ENCODE measurements around the gene SMOC1.

DNA sequence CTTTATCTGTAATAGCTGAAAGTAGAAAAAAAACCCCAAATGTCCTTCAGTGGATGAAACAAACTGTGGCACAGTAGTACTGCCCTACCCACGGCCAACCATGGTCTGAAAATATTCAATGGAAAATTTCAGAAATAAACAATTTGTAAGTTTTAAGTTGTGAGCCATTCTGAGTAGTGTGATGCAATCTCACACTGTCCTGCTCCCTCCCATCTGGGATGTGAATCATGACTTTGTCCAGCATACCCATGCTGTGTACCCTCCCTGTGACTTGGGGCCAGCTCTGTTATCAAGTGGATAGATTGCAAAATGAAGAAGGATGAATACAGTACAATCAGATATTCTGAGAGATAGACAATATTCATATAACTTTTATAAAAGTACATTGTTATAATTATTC lies 106.2 kb downstream of the SMOC1 start:
- TF ChIP-seq, protein P1, sequence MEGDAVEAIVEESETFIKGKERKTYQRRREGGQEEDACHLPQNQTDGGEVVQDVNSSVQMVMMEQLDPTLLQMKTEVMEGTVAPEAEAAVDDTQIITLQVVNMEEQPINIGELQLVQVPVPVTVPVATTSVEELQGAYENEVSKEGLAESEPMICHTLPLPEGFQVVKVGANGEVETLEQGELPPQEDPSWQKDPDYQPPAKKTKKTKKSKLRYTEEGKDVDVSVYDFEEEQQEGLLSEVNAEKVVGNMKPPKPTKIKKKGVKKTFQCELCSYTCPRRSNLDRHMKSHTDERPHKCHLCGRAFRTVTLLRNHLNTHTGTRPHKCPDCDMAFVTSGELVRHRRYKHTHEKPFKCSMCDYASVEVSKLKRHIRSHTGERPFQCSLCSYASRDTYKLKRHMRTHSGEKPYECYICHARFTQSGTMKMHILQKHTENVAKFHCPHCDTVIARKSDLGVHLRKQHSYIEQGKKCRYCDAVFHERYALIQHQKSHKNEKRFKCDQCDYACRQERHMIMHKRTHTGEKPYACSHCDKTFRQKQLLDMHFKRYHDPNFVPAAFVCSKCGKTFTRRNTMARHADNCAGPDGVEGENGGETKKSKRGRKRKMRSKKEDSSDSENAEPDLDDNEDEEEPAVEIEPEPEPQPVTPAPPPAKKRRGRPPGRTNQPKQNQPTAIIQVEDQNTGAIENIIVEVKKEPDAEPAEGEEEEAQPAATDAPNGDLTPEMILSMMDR (IDR thresholded peaks at IDR 0.05), result no peak
- TF ChIP-seq POLR2A (IDR thresholded peaks at IDR 0.05), result peak in 1 of 2 donors; percentile 8
